Measurements from ENCODE around the gene NCAM2. TPM values are rescaled to one million over a fixed set of nuclear protein-coding genes. Genes with fewer than 3 reads are reported as not detected.

The NCAM2 gene
- total and polyA plus RNA-seq, 2 experiments from 2014 or later: 1.7 to 6.3 TPM

DNA sequence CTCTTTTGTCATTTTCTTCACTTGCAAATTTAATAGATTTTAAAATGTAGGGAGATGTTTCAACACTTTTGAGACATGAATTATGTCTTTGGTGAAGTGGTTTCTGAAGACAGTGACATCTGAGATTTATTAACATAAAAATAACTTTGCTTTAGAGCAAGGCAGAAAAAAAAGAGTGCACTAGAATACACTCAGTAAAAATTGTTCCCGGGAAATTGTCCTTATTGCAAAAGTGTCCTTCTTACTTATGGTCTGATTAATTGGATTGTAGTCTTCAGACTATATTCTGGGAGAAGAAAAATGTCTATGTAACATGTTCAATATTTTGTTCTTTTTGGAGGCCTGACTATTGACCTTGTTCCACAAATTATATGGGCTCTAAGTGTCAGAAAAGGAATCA, 468.5 kb downstream of the NCAM2 start:
- Histone ChIP-seq H3K4me1 (ENCODE audit: insufficient read depth) (no peaks in the 10 kb centered on the region), H3K79me2 (no peaks in the 10 kb centered on the region), H3K9me2 (replicated peaks; ENCODE audit: insufficient read depth) (no peaks in the 10 kb centered on the region), H4K20me1 (ENCODE audit: insufficient read depth, poor library complexity, severe bottlenecking) (no peaks in the 10 kb centered on the region), H2AFZ (no peak overlapping the region), H3K9me3 (ENCODE audit: low read depth) (no peaks in the 10 kb centered on the region), H3K36me3 (replicated peaks; ENCODE audit: insufficient read depth, low read depth) (no peaks in the 10 kb centered on the region), H3K27me3 (no peaks in the 10 kb centered on the region), H3K4me2 (no peak overlapping the region), H3K27ac (no peak overlapping the region), H3K4me3 (no peak overlapping the region)
- DNase-seq (ENCODE audit: low spot score): no peak
- WGBS (ENCODE audit: low lambda C conversion rate, missing lambda C conversion rate): 82% methylated on average over 1 of the region's 1 CpG
- TF ChIP-seq, protein P1, sequence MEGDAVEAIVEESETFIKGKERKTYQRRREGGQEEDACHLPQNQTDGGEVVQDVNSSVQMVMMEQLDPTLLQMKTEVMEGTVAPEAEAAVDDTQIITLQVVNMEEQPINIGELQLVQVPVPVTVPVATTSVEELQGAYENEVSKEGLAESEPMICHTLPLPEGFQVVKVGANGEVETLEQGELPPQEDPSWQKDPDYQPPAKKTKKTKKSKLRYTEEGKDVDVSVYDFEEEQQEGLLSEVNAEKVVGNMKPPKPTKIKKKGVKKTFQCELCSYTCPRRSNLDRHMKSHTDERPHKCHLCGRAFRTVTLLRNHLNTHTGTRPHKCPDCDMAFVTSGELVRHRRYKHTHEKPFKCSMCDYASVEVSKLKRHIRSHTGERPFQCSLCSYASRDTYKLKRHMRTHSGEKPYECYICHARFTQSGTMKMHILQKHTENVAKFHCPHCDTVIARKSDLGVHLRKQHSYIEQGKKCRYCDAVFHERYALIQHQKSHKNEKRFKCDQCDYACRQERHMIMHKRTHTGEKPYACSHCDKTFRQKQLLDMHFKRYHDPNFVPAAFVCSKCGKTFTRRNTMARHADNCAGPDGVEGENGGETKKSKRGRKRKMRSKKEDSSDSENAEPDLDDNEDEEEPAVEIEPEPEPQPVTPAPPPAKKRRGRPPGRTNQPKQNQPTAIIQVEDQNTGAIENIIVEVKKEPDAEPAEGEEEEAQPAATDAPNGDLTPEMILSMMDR (IDR thresholded peaks at IDR 0.05; ENCODE audit: poor library complexity): no peak

DNA sequence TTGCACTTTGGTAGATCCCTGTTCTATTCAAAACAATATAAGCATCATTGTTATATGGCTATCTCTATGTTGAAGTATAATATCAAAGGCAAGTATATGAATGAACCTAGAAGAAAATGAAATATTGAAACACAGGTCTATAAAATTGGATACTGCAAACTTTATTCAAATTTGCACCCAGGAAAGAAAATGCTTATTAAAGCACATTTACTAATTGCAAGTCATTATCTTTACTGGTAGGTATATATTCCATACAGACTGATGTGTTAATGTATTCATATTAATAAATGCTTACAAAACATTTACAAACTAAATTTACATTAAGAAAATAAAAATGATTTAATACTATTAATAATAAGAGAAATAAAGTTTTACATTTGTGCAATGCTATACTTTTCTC, 469.8 kb downstream of the NCAM2 start:
- Histone ChIP-seq H3K9me2 (replicated peaks; ENCODE audit: insufficient read depth) (no peaks in the 10 kb centered on the region), H3K36me3 (replicated peaks; ENCODE audit: insufficient read depth, low read depth) (no peaks in the 10 kb centered on the region), H3K4me2 (no peak overlapping the region), H3K79me2 (no peaks in the 10 kb centered on the region), H3K9me3 (ENCODE audit: low read depth) (no peaks in the 10 kb centered on the region), H3K4me1 (ENCODE audit: insufficient read depth) (no peaks in the 10 kb centered on the region), H3K27me3 (no peaks in the 10 kb centered on the region), H4K20me1 (ENCODE audit: insufficient read depth, poor library complexity, severe bottlenecking) (no peaks in the 10 kb centered on the region), H3K4me3 (no peak overlapping the region), H2AFZ (no peak overlapping the region), H3K27ac (no peak overlapping the region)
- no peak for DNase-seq (ENCODE audit: low spot score)
- TF ChIP-seq EZH2phosphoT487 (IDR thresholded peaks at IDR 0.05; ENCODE audit: low read depth, severe bottlenecking, unreplicated experiment): no peak

DNA sequence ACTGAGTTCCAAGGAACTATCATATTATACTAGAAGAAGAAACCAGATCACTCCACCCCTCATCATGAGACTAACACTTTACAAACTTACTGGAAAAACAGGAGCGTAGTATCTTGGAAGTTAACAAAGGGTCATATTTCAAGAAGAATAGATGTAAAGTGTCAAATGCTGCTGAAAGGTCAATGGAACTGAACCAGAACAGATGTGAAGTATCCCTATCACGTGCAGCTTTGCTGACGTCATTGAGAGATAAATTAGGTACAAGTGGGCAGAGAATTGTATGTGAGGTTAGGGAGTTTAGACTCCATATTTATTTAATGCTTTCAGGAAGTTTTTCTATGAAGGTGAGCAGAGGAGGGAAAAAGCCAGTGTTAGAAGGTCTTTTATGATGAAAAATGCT, 483.0 kb downstream of the NCAM2 start:
- H4K20me1 ChIP-seq (ENCODE audit: insufficient read depth, poor library complexity, severe bottlenecking): no peaks in the 10 kb centered on the region
- TF ChIP-seq EZH2phosphoT487 (IDR thresholded peaks at IDR 0.05; ENCODE audit: low read depth, severe bottlenecking, unreplicated experiment): no peak
- no peaks in the 10 kb centered on the region for H3K9me3 ChIP-seq (ENCODE audit: low read depth)
- no peak overlapping the region for H2AFZ ChIP-seq
- no peak for DNase-seq (ENCODE audit: low spot score)
- H3K4me1 ChIP-seq (ENCODE audit: insufficient read depth): no peaks in the 10 kb centered on the region
- H3K27me3 ChIP-seq: no peaks in the 10 kb centered on the region
- no peaks in the 10 kb centered on the region for H3K36me3 ChIP-seq (replicated peaks; ENCODE audit: insufficient read depth, low read depth)
- H3K27ac ChIP-seq: no peak overlapping the region
- H3K4me3 ChIP-seq: no peak overlapping the region
- 78% methylated on average over 3 of the region's 3 CpGs for WGBS (ENCODE audit: low lambda C conversion rate, missing lambda C conversion rate)
- H3K4me2 ChIP-seq: no peak overlapping the region
- H3K9me2 ChIP-seq (replicated peaks; ENCODE audit: insufficient read depth): no peaks in the 10 kb centered on the region
- H3K79me2 ChIP-seq: no peaks in the 10 kb centered on the region

DNA sequence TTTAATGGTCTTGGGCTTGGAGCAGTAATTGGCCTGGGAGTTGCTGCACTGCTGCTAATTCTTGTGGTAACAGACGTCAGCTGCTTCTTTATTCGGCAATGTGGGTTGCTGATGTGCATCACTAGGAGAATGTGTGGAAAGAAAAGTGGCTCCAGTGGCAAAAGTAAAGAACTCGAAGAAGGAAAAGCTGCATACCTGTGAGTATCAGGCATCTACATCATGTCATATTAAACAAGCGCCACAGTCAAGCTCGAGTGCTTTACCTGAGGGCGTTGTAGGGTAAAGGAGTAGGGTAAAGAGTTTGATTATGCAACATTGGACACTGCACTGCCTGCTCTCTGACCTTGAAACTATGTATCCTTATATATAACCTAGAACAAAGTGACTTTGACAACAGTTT, 510.6 kb downstream of the NCAM2 start:
- DNase-seq (ENCODE audit: low spot score): no peak
- H3K4me3 ChIP-seq: no peak overlapping the region
- no peaks in the 10 kb centered on the region for H3K36me3 ChIP-seq (replicated peaks; ENCODE audit: insufficient read depth, low read depth)
- H3K4me1 ChIP-seq (ENCODE audit: insufficient read depth): no peaks in the 10 kb centered on the region
- no peaks in the 10 kb centered on the region for H3K27me3 ChIP-seq
- TF ChIP-seq, protein P1 (IDR thresholded peaks at IDR 0.05; ENCODE audit: poor library complexity): no peak
- no peak for TF ChIP-seq EZH2 (IDR thresholded peaks at IDR 0.05; ENCODE audit: borderline replicate concordance)
- TF ChIP-seq EZH2phosphoT487 (IDR thresholded peaks at IDR 0.05; ENCODE audit: low read depth, severe bottlenecking, unreplicated experiment): no peak
- no peaks in the 10 kb centered on the region for H3K9me3 ChIP-seq (ENCODE audit: low read depth)
- WGBS (ENCODE audit: low lambda C conversion rate, missing lambda C conversion rate): 87% methylated on average over 6 of the region's 6 CpGs
- no peaks in the 10 kb centered on the region for H3K9me2 ChIP-seq (replicated peaks; ENCODE audit: insufficient read depth)
- no peaks in the 10 kb centered on the region for H4K20me1 ChIP-seq (ENCODE audit: insufficient read depth, poor library complexity, severe bottlenecking)
- H3K79me2 ChIP-seq: no peaks in the 10 kb centered on the region
- no peak overlapping the region for H2AFZ ChIP-seq
- no peak overlapping the region for H3K27ac ChIP-seq
- H3K4me2 ChIP-seq: no peak overlapping the region

DNA sequence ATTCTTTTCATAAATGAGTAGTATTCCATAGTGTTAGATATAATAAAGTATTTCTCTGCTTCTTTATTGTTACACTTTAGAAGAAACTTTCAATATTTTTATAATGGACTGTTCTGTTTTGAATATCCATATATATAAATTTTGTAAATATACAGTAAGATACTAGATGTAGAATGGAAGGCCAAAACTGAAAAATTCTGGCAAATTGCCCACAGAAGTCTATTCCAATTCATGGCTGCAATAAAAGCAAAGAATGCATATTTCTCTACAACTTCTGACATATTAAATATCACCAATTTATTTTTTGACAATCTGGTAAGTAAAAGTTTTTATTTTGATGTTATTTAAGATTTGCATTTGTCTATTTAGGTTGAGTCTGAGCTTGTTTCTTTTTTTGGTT, 532.5 kb downstream of the NCAM2 start:
- Histone ChIP-seq H3K4me1 (ENCODE audit: insufficient read depth) (no peaks in the 10 kb centered on the region), H3K9me2 (replicated peaks; ENCODE audit: insufficient read depth) (no peaks in the 10 kb centered on the region), H3K36me3 (replicated peaks; ENCODE audit: insufficient read depth, low read depth) (no peaks in the 10 kb centered on the region), H3K4me3 (no peak overlapping the region), H4K20me1 (ENCODE audit: insufficient read depth, poor library complexity, severe bottlenecking) (no peaks in the 10 kb centered on the region), H3K4me2 (no peak overlapping the region), H2AFZ (no peak overlapping the region), H3K27ac (no peak overlapping the region), H3K9me3 (ENCODE audit: low read depth) (no peaks in the 10 kb centered on the region), H3K27me3 (no peaks in the 10 kb centered on the region), H3K79me2 (no peaks in the 10 kb centered on the region)
- no peak for TF ChIP-seq EZH2 (IDR thresholded peaks at IDR 0.05; ENCODE audit: borderline replicate concordance)
- no peak for TF ChIP-seq EZH2phosphoT487 (IDR thresholded peaks at IDR 0.05; ENCODE audit: low read depth, severe bottlenecking, unreplicated experiment)
- no peak for DNase-seq (ENCODE audit: low spot score)

Data from hepatocyte (in vitro differentiated cells).